K562 (cell line): Measurements from ENCODE around the gene KCTD3. TPM values are rescaled to one million over a fixed set of nuclear protein-coding genes. Genes with fewer than 3 reads are reported as not detected.

Experiments
- BACH1 ChIP-seq: fragments of 200-800 bp; sonication (Bioruptor generic); IDR thresholded peaks from 2 replicates; pipeline ENCODE4 v1.6.1; 2016; ENCODE audit warnings: missing genetic modification characterization, missing compliant biosample characterization
- CBX5 ChIP-seq: IDR thresholded peaks from 2 replicates; pipeline ENCODE4 v1.6.1; 2014; ENCODE audit warnings: low read depth, borderline replicate concordance
- CTBP1 ChIP-seq: fragments of 450-650 bp; IDR thresholded peaks from 2 replicates; pipeline ENCODE4 v1.6.1; 2016; ENCODE audit warnings: borderline replicate concordance
- DEAF1 ChIP-seq: fragments of 450-650 bp; formaldehyde crosslinking; IDR thresholded peaks from 2 replicates; pipeline ENCODE4 v1.4.0; 2020; ENCODE audit warnings: mild to moderate bottlenecking, moderate library complexity
- HDAC1 ChIP-seq, 2 experiments: fragments of 450-650 bp; IDR thresholded peaks; 2 replicates each; pipeline ENCODE4 v1.6.1; 2016 to 2017; ENCODE audit warnings: inconsistent platforms in 1 of 2, mild to moderate bottlenecking in 1 of 2, moderate library complexity in 1 of 2
- TCFL5 ChIP-seq: fragments of 250-450 bp; sonication (Bioruptor Pico); conservative IDR thresholded peaks from 2 replicates; pipeline ENCODE4 v1.6.1; 2021; ENCODE audit warnings: mild to moderate bottlenecking, moderate library complexity, matching md5 sums
- TFAP4 ChIP-seq: sonication (generic); formaldehyde crosslinking; IDR thresholded peaks from 2 replicates; pipeline ENCODE4 v1.8.0; 2022; ENCODE audit warnings: missing genetic modification reagents, mild to moderate bottlenecking, moderate library complexity, borderline replicate concordance
- polyA plus RNA-seq, 8 experiments: library from polyadenylated mRNA; depleted of rRNA in 4 of 8; stranded (reverse) in 5 of 8; unstranded in 3 of 8; fragments of >200 nt; fragmentation: Nextera tagmentation in 2 of 8; fragmentation: Illumina TruSeq in 1 of 8; extraction: Ambion mirVana in 2 of 8; extraction: Trizol in 1 of 8; gene quantifications; 2 replicates each; pipeline versions ENCODE4 v1.2.1 to v1.2.3, GENCODE V29; 2011 to 2014; ENCODE audit warnings: inconsistent platforms in 1 of 8, missing spikeins in 1 of 8
- total RNA-seq, 7 experiments: library from RNA; depleted of rRNA in 6 of 7; stranded (reverse); fragments of >200 nt in 6 of 7; fragmentation: Illumina TruSeq in 2 of 7; extraction: Trizol in 2 of 7; gene quantifications; 2 replicates each; pipeline versions ENCODE4 v1.2.1 to v1.2.3, GENCODE V29; 2011 to 2021; ENCODE audit warnings: low replicate concordance in 1 of 7
- TF ChIP-seq, protein P1 (sequence below): fragments of 450-650 bp; IDR thresholded peaks from 2 replicates; pipeline ENCODE4 v1.6.1; 2016; ENCODE audit warnings: mild to moderate bottlenecking, moderate library complexity
- TF ChIP-seq, protein P2 (sequence below): fragments of 250-450 bp; sonication (Bioruptor Pico); IDR thresholded peaks from 2 replicates; pipeline ENCODE4 v1.4.0; 2020; ENCODE audit warnings: mild to moderate bottlenecking, moderate library complexity, borderline replicate concordance

Gene KCTD3
- total and polyA plus RNA-seq, 9 of the 15 experiments (the other 6 are each of a cell fraction or from before 2014, with no cell fraction given): 12.8 to 77.1 (median 44.3) TPM

DNA sequence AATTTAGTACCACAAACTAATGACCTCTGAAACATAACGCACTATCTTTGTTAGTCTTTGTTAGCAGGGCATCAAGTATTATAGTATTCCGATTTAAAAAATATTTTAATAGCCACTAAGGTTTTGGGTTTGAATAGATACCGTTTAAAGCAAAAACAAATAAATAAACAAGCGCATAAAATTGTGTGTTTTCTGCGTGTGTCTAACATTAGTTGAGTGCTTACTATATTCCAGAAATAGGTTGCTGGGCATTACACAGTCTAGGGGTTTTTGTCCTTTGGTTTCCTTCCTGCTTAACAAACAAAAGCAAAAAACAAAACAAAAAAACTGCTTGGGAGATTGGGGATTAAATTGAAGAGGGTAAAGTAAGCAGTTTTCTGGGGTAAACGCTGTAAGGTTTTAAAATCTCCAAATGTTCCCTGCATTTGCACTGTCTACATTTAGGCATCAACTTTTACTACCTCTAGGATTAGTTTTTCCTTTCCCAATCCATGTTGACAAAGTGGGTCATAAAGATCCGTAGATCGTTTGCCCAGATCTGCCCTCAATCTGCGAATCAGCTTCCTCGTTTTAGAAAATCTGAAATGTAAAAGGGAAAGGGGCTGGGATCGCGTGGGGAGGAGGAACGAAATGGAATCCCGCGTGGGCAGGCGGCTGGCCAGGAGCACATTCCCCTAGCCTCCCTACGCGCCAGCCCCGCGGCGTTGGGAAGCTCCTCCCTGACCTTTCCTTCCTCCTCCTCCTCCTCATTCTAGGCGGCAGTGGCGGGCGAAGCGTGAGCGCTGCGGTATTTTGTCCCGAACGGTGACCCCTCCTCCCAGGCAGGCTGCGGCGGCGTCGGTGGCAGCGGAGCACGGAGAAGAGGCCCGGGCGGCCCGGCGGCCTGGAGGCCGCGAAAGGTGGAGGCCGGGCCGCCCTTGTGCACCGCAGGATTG lies at the start of gene KCTD3 (continued):
- TF ChIP-seq, protein P1, sequence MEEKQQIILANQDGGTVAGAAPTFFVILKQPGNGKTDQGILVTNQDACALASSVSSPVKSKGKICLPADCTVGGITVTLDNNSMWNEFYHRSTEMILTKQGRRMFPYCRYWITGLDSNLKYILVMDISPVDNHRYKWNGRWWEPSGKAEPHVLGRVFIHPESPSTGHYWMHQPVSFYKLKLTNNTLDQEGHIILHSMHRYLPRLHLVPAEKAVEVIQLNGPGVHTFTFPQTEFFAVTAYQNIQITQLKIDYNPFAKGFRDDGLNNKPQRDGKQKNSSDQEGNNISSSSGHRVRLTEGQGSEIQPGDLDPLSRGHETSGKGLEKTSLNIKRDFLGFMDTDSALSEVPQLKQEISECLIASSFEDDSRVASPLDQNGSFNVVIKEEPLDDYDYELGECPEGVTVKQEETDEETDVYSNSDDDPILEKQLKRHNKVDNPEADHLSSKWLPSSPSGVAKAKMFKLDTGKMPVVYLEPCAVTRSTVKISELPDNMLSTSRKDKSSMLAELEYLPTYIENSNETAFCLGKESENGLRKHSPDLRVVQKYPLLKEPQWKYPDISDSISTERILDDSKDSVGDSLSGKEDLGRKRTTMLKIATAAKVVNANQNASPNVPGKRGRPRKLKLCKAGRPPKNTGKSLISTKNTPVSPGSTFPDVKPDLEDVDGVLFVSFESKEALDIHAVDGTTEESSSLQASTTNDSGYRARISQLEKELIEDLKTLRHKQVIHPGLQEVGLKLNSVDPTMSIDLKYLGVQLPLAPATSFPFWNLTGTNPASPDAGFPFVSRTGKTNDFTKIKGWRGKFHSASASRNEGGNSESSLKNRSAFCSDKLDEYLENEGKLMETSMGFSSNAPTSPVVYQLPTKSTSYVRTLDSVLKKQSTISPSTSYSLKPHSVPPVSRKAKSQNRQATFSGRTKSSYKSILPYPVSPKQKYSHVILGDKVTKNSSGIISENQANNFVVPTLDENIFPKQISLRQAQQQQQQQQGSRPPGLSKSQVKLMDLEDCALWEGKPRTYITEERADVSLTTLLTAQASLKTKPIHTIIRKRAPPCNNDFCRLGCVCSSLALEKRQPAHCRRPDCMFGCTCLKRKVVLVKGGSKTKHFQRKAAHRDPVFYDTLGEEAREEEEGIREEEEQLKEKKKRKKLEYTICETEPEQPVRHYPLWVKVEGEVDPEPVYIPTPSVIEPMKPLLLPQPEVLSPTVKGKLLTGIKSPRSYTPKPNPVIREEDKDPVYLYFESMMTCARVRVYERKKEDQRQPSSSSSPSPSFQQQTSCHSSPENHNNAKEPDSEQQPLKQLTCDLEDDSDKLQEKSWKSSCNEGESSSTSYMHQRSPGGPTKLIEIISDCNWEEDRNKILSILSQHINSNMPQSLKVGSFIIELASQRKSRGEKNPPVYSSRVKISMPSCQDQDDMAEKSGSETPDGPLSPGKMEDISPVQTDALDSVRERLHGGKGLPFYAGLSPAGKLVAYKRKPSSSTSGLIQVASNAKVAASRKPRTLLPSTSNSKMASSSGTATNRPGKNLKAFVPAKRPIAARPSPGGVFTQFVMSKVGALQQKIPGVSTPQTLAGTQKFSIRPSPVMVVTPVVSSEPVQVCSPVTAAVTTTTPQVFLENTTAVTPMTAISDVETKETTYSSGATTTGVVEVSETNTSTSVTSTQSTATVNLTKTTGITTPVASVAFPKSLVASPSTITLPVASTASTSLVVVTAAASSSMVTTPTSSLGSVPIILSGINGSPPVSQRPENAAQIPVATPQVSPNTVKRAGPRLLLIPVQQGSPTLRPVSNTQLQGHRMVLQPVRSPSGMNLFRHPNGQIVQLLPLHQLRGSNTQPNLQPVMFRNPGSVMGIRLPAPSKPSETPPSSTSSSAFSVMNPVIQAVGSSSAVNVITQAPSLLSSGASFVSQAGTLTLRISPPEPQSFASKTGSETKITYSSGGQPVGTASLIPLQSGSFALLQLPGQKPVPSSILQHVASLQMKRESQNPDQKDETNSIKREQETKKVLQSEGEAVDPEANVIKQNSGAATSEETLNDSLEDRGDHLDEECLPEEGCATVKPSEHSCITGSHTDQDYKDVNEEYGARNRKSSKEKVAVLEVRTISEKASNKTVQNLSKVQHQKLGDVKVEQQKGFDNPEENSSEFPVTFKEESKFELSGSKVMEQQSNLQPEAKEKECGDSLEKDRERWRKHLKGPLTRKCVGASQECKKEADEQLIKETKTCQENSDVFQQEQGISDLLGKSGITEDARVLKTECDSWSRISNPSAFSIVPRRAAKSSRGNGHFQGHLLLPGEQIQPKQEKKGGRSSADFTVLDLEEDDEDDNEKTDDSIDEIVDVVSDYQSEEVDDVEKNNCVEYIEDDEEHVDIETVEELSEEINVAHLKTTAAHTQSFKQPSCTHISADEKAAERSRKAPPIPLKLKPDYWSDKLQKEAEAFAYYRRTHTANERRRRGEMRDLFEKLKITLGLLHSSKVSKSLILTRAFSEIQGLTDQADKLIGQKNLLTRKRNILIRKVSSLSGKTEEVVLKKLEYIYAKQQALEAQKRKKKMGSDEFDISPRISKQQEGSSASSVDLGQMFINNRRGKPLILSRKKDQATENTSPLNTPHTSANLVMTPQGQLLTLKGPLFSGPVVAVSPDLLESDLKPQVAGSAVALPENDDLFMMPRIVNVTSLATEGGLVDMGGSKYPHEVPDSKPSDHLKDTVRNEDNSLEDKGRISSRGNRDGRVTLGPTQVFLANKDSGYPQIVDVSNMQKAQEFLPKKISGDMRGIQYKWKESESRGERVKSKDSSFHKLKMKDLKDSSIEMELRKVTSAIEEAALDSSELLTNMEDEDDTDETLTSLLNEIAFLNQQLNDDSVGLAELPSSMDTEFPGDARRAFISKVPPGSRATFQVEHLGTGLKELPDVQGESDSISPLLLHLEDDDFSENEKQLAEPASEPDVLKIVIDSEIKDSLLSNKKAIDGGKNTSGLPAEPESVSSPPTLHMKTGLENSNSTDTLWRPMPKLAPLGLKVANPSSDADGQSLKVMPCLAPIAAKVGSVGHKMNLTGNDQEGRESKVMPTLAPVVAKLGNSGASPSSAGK: no peak; the same call in 1 of the 2 replicates
- TF ChIP-seq TCFL5 (CRISPR knock-in tag) (no peak), TFAP4 (peak; percentile 45), CTBP1 (peak; percentile 63), DEAF1 (CRISPR knock-in tag) (no peak), HDAC1 (IDR thresholded peaks at IDR 0.05) (peak in 1 of 2 experiments; percentile 79; a peak in 2 of 4 replicates), BACH1 (tag) (no peak), CBX5 (no peak)
- TF ChIP-seq, protein P2, sequence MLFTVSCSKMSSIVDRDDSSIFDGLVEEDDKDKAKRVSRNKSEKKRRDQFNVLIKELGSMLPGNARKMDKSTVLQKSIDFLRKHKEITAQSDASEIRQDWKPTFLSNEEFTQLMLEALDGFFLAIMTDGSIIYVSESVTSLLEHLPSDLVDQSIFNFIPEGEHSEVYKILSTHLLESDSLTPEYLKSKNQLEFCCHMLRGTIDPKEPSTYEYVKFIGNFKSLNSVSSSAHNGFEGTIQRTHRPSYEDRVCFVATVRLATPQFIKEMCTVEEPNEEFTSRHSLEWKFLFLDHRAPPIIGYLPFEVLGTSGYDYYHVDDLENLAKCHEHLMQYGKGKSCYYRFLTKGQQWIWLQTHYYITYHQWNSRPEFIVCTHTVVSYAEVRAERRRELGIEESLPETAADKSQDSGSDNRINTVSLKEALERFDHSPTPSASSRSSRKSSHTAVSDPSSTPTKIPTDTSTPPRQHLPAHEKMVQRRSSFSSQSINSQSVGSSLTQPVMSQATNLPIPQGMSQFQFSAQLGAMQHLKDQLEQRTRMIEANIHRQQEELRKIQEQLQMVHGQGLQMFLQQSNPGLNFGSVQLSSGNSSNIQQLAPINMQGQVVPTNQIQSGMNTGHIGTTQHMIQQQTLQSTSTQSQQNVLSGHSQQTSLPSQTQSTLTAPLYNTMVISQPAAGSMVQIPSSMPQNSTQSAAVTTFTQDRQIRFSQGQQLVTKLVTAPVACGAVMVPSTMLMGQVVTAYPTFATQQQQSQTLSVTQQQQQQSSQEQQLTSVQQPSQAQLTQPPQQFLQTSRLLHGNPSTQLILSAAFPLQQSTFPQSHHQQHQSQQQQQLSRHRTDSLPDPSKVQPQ (CRISPR knock-in tag): no peak
